SK-N-SH (cell line): ENCODE measurements around the gene GCFC2. TPM values are rescaled to one million over a fixed set of nuclear protein-coding genes. Genes with fewer than 3 reads are reported as not detected.

ENCODE experiments used
- CTCF ChIA-PET: fragments of 300-600, 350-600 bp; formaldehyde crosslinking; extraction: SDS; loops from one replicate; lab custom pipeline; 2021; lab: Yijun Ruan, JAX
- POLR2A ChIA-PET: fragments of 350-600 bp; sonication (Branson Sonifier 250); formaldehyde crosslinking; extraction: SDS; loops from one replicate; lab custom pipeline; 2020; ENCODE audit warnings: antibody characterized with exemption, inconsistent platforms; lab: Yijun Ruan, JAX
- DNase-seq: peaks from one replicate; pipeline ENCODE4 v3.0.0; 2012
- H2AFZ ChIP-seq: fragments of 200-600 bp; sonication (generic); 2 replicates; pipeline ENCODE4 v1.8.1; 2016; ENCODE audit warnings: antibody characterized with exemption, mild to moderate bottlenecking, low read depth
- H3F3A ChIP-seq: fragments of 200-600 bp; sonication (generic); replicated peaks from 2 replicates; pipeline ENCODE3; 2016; ENCODE audit warnings: antibody characterized with exemption, mild to moderate bottlenecking; ENCODE audit not compliant: insufficient read depth
- H3K27ac ChIP-seq, 2 experiments: fragments of 200-500 bp in 1 of 2; fragments of 200-600 bp in 1 of 2; sonication (Bioruptor generic) in 1 of 2; sonication (generic), shearing (Covaris generic) in 1 of 2; 2 replicates each; pipeline versions ENCODE4 v1.5.1 to v1.6.1; 2014 to 2016; ENCODE audit warnings: low read depth in 2 of 2, inconsistent platforms in 1 of 2, low read length in 1 of 2, mild to moderate bottlenecking in 1 of 2, mixed read lengths in 1 of 2
- H3K27me3 ChIP-seq: fragments of 200-600 bp; sonication (generic), shearing (Covaris generic); 2 replicates; pipeline ENCODE4 v1.6.1; 2016; ENCODE audit warnings: mixed run types; ENCODE audit not compliant: insufficient read depth
- H3K36me3 ChIP-seq, 2 experiments: fragments of 200-500 bp in 1 of 2; fragments of 200-600 bp in 1 of 2; sonication (Bioruptor generic) in 1 of 2; sonication (generic) in 1 of 2; replicated peaks in 1 of 2; 2 replicates each; pipeline versions ENCODE3 to v1.5.1; 2014 to 2016; ENCODE audit warnings: low read length in 1 of 2, mild to moderate bottlenecking in 1 of 2; ENCODE audit not compliant: insufficient read depth in 2 of 2, control insufficient read depth in 1 of 2
- H3K4me1 ChIP-seq, 2 experiments: fragments of 200-500 bp in 1 of 2; fragments of 200-600 bp in 1 of 2; sonication (Bioruptor generic) in 1 of 2; sonication (generic), shearing (Covaris generic) in 1 of 2; 2 replicates each; pipeline versions ENCODE4 v1.5.1 to v1.6.1; 2014 to 2016; ENCODE audit warnings: low read depth in 1 of 2, low read length in 1 of 2, mixed run types in 1 of 2; ENCODE audit not compliant: insufficient read depth in 2 of 2, control insufficient read depth in 1 of 2
- H3K4me2 ChIP-seq: fragments of 200-600 bp; sonication (generic), shearing (Covaris generic); 2 replicates; pipeline ENCODE4 v1.6.1; 2017; ENCODE audit warnings: mixed run types
- H3K4me3 ChIP-seq, 2 experiments: fragments of 200-500 bp in 1 of 2; fragments of 200-600 bp in 1 of 2; sonication (Bioruptor generic) in 1 of 2; sonication (generic), shearing (Covaris generic) in 1 of 2; 2 replicates each; pipeline versions ENCODE4 v1.5.1 to v1.8.1; 2014 to 2016; ENCODE audit warnings: low read depth in 2 of 2, inconsistent platforms in 1 of 2, low read length in 1 of 2, mild to moderate bottlenecking in 1 of 2, mixed read lengths in 1 of 2, moderate library complexity in 1 of 2
- H3K79me2 ChIP-seq: fragments of 200-600 bp; sonication (generic); 2 replicates; pipeline ENCODE4 v1.8.1; 2017; ENCODE audit warnings: mild to moderate bottlenecking; ENCODE audit not compliant: insufficient read depth
- H3K9ac ChIP-seq: fragments of 200-600 bp; sonication (generic); 2 replicates; pipeline ENCODE4 v1.6.1; 2017; ENCODE audit warnings: mixed run types
- H3K9me2 ChIP-seq: fragments of 200-600 bp; sonication (generic); 2 replicates; pipeline ENCODE4 v1.6.1; 2017; ENCODE audit warnings: mixed run types
- H3K9me3 ChIP-seq: fragments of 200-600 bp; sonication (generic); 2 replicates; pipeline ENCODE4 v1.6.1; 2017; ENCODE audit warnings: mixed run types, mild to moderate bottlenecking, moderate library complexity
- H4K20me1 ChIP-seq: fragments of 200-600 bp; sonication (generic); 2 replicates; pipeline ENCODE4 v1.6.1; 2017; ENCODE audit warnings: mild to moderate bottlenecking, mixed run types; ENCODE audit not compliant: insufficient read depth
- ELF1 ChIP-seq: IDR thresholded peaks from 2 replicates; pipeline ENCODE4 v1.4.0; 2012
- EP300 ChIP-seq, 2 experiments: IDR thresholded peaks; 2 replicates each; pipeline versions ENCODE4 v1.4.0 to v1.6.1; 2012; ENCODE audit warnings: borderline replicate concordance in 1 of 2, low read depth in 1 of 2, low read length in 1 of 2
- EZH2phosphoT487 ChIP-seq: fragments of 200-600 bp; sonication (generic); IDR thresholded peaks from 2 replicates; pipeline ENCODE4 v1.6.1; 2017; ENCODE audit warnings: low read depth, mixed run types, mild to moderate bottlenecking, antibody characterized with exemption, moderate library complexity, borderline replicate concordance
- FOSL2 ChIP-seq: IDR thresholded peaks from 2 replicates; pipeline ENCODE4 v1.4.0; 2012; ENCODE audit warnings: low read depth, mild to moderate bottlenecking, moderate library complexity, borderline replicate concordance
- GABPA ChIP-seq: IDR thresholded peaks from 2 replicates; pipeline ENCODE4 v1.4.0; 2012; ENCODE audit warnings: low read depth, mild to moderate bottlenecking
- MAX ChIP-seq: IDR thresholded peaks from 2 replicates; pipeline ENCODE4 v1.4.0; 2012; ENCODE audit warnings: low read depth
- MEF2A ChIP-seq: IDR thresholded peaks from 2 replicates; pipeline ENCODE4 v1.4.0; 2012; ENCODE audit warnings: low read depth, borderline replicate concordance
- MXI1 ChIP-seq: IDR thresholded peaks from 2 replicates; pipeline ENCODE4 v1.6.1; 2012; ENCODE audit warnings: mild to moderate bottlenecking, low read depth, low read length, improper control_type of control experiment
- POLR2AphosphoS5 ChIP-seq: IDR thresholded peaks from 2 replicates; pipeline ENCODE4 v1.6.1; 2012; ENCODE audit warnings: low read depth, low read length
- REST ChIP-seq: IDR thresholded peaks from 2 replicates; pipeline ENCODE4 v1.6.1; 2012; ENCODE audit warnings: mild to moderate bottlenecking, low read depth, low read length, moderate library complexity
- RXRA ChIP-seq: IDR thresholded peaks from 2 replicates; pipeline ENCODE4 v1.4.0; 2012; ENCODE audit warnings: low read depth, mild to moderate bottlenecking, borderline replicate concordance
- SIN3A ChIP-seq: IDR thresholded peaks from 2 replicates; pipeline ENCODE4 v1.6.1; 2012; ENCODE audit warnings: low read depth, mild to moderate bottlenecking, low read length, moderate library complexity, borderline replicate concordance
- SMC3 ChIP-seq: IDR thresholded peaks from 2 replicates; pipeline ENCODE4 v1.6.1; 2012; ENCODE audit warnings: low read depth, low read length, improper control_type of control experiment
- TAF1 ChIP-seq: IDR thresholded peaks from 2 replicates; pipeline ENCODE4 v1.6.1; 2012; ENCODE audit warnings: low read depth, mild to moderate bottlenecking, low read length, moderate library complexity, borderline replicate concordance
- TCF12 ChIP-seq: IDR thresholded peaks from 2 replicates; pipeline ENCODE4 v1.4.0; 2012
- USF1 ChIP-seq: IDR thresholded peaks from 2 replicates; pipeline ENCODE4 v1.4.0; 2012; ENCODE audit warnings: low read depth, borderline replicate concordance
- USF2 ChIP-seq: fragments of 150-350 bp; IDR thresholded peaks from 2 replicates; pipeline ENCODE4 v1.6.1; 2017; ENCODE audit warnings: antibody characterized with exemption, low read length, low read depth, borderline replicate concordance
- WGBS: methylation state at CpG from one replicate; pipeline ENCODE4 v1.1.6; 2017; ENCODE audit warnings: low lambda C conversion rate; 5-methylcytosine and 5-hydroxymethylcytosine counted together
- polyA plus RNA-seq, 3 experiments: library from polyadenylated mRNA; depleted of rRNA; stranded (reverse); fragments of >200 nt; gene quantifications; 2 replicates each; pipeline ENCODE4 v1.2.3, GENCODE V29; 2012

Gene GCFC2
- polyA plus RNA-seq, 1 of the 3 experiments (the other 2 are of a cell fraction), result 7.7 TPM

GRCh38 chr2:75643980-75644379 is 66.7 kb downstream of the GCFC2 start:
- Histone ChIP-seq H3F3A (peaks cover 4% of the 10 kb centered on the region), H3K4me3 (no peak overlapping the region), H3K36me3 (peaks cover 4 to 11% of the 10 kb centered on the region in 2 experiments), H3K27ac (no peak overlapping the region), H3K4me1 (peaks cover 0 to 4% of the 10 kb centered on the region in 2 experiments; a peak in 2 of 4 replicates), H3K79me2 (peaks cover 24% of the 10 kb centered on the region), H3K9me2 (no peaks in the 10 kb centered on the region), H2AFZ (no peak overlapping the region), H3K9me3 (no peaks in the 10 kb centered on the region), H4K20me1 (no peaks in the 10 kb centered on the region), H3K9ac (no peak overlapping the region), H3K4me2 (no peak overlapping the region), H3K27me3 (no peaks in the 10 kb centered on the region)
- TF ChIP-seq MAX (no peak), MXI1 (no peak), MEF2A (no peak), FOSL2 (no peak)
- CTCF ChIA-PET, result interaction anchor here (1.4 kb wide), 1 partner anchor 12 kb away, joined by 3 read pairs; no protein-coding TSS in a partner anchor
- 79% methylated on average over 1 of the region's 1 CpG for WGBS
- DNase-seq, result no peak
- POLR2A ChIA-PET, result no interaction called here

GRCh38 chr2:75641587-75641986 is 69.1 kb downstream of the GCFC2 start:
- H3K36me3 ChIP-seq, result no peaks in the 10 kb centered on the region
- H3F3A ChIP-seq, result peaks cover 4% of the 10 kb centered on the region
- no peaks in the 10 kb centered on the region for H3K79me2 ChIP-seq
- 96% methylated on average over 1 of the region's 1 CpG for WGBS
- H3K27ac ChIP-seq, result peak overlapping the region in 1 of 2 experiments; percentile 74; a peak in 1 of 4 replicates
- H2AFZ ChIP-seq, result no peak overlapping the region
- no peaks in the 10 kb centered on the region for H4K20me1 ChIP-seq
- no peak overlapping the region for H3K4me2 ChIP-seq
- H3K9ac ChIP-seq, result no peak overlapping the region
- CTCF ChIA-PET, result interaction anchor here (0.6 to 4.5 kb wide), 15 partner anchors 10 to 1832 kb away, joined by 3 to 30 read pairs (median 5); no protein-coding TSS in a partner anchor
- no peak for DNase-seq
- POLR2A ChIA-PET, result no interaction called here
- H3K27me3 ChIP-seq, result no peaks in the 10 kb centered on the region; the same call in 1 of the 2 replicates
- TF ChIP-seq EP300 (IDR thresholded peaks at IDR 0.05; ENCODE audit: borderline replicate concordance in 1 of 2, low read depth in 1 of 2, low read length in 1 of 2) (no peak), TCF12 (no peak), ELF1 (no peak), TAF1 (no peak), SIN3A (no peak), POLR2AphosphoS5 (no peak), EZH2phosphoT487 (no peak), SMC3 (no peak), RXRA (no peak), GABPA (no peak), USF1 (no peak), REST (no peak), USF2 (no peak)
- peaks cover 0 to 11% of the 10 kb centered on the region in 2 experiments; a peak in 2 of 4 replicates for H3K4me1 ChIP-seq
- H3K9me3 ChIP-seq, result no peaks in the 10 kb centered on the region
- no peak overlapping the region for H3K4me3 ChIP-seq
- H3K9me2 ChIP-seq, result no peaks in the 10 kb centered on the region
